HFF-Myc (cell line): ENCODE data around the gene HOXB9.

Source experiments
- DNase-seq: peaks from one replicate; pipeline ENCODE4 v3.0.0-alpha.2; 2011; ENCODE audit warnings: low read depth; ENCODE audit errors: extremely low read depth
- H3K4me3 ChIP-seq: replicated peaks from 2 replicates; pipeline ENCODE4 v1.5.1; 2011; ENCODE audit warnings: low read depth, mild to moderate bottlenecking, control low read depth, low read length
- TF ChIP-seq, protein P1 (sequence below): IDR thresholded peaks from 2 replicates; pipeline ENCODE4 v1.5.1; 2012; ENCODE audit warnings: mild to moderate bottlenecking, low read depth, low read length, control low read depth; ENCODE audit errors: missing control alignments

The HOXB9 gene

DNA sequence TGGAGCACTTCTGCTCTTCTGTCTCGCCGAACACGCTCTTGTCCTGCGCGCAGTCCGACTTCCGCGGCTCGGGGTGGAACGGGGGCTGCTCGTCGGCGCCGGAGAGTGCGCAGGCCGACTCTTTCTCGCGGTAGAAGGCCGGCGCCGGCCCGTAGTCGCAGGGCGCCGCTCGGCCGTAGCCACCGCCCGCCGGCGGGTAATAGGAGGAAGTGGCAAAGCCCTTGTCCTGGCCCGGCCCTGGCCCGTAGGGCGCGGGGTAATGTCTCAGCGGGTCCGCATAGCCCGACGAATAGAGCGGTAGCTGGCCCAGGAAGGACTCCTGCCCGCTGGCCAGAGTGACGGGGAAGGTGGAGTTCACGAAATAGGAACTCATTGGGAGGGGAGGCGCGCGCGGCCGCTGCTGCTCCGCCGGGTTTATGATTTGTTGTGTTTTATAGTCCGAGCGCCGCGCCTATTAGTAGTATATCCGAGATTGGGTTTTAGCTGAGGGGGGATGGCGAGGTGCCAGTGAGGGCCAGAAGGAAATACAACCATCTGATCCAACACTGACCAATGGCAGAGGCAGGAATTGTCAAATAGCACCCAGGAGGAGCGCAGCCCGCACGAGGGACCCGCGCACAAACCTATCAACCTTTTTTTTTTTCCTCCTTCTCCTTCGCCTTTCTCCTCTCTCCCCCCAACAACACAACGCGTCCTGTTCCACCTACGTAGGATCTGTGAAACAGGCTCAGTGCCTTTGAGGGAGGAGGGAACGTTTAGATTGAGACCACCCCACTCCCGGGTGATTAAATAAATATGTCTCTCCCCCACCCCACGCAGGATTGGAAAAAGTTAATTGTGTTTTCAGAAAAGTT is 28.2 kb downstream of the HOXB9 start:
- TF ChIP-seq, protein P1, sequence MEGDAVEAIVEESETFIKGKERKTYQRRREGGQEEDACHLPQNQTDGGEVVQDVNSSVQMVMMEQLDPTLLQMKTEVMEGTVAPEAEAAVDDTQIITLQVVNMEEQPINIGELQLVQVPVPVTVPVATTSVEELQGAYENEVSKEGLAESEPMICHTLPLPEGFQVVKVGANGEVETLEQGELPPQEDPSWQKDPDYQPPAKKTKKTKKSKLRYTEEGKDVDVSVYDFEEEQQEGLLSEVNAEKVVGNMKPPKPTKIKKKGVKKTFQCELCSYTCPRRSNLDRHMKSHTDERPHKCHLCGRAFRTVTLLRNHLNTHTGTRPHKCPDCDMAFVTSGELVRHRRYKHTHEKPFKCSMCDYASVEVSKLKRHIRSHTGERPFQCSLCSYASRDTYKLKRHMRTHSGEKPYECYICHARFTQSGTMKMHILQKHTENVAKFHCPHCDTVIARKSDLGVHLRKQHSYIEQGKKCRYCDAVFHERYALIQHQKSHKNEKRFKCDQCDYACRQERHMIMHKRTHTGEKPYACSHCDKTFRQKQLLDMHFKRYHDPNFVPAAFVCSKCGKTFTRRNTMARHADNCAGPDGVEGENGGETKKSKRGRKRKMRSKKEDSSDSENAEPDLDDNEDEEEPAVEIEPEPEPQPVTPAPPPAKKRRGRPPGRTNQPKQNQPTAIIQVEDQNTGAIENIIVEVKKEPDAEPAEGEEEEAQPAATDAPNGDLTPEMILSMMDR, result no peak
- no peak for DNase-seq
- no peak overlapping the region; the same call in 1 of the 2 replicates for H3K4me3 ChIP-seq

DNA sequence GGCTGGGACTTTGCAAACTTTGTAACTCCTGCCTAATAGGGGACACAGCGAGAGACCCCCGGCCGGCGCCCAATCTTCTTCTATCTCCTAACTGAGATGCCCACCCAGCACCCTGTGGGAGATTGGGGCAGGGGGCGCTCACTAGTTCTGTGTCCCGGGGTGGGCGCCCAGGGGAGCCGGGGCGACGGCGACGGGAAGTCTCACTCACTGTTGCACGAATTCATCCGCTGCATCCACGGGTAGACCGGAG is 28.7 kb downstream of the HOXB9 start:
- TF ChIP-seq, protein P1, result no peak
- H3K4me3 ChIP-seq, result no peak overlapping the region; the same call in 1 of the 2 replicates
- DNase-seq, result no peak

DNA sequence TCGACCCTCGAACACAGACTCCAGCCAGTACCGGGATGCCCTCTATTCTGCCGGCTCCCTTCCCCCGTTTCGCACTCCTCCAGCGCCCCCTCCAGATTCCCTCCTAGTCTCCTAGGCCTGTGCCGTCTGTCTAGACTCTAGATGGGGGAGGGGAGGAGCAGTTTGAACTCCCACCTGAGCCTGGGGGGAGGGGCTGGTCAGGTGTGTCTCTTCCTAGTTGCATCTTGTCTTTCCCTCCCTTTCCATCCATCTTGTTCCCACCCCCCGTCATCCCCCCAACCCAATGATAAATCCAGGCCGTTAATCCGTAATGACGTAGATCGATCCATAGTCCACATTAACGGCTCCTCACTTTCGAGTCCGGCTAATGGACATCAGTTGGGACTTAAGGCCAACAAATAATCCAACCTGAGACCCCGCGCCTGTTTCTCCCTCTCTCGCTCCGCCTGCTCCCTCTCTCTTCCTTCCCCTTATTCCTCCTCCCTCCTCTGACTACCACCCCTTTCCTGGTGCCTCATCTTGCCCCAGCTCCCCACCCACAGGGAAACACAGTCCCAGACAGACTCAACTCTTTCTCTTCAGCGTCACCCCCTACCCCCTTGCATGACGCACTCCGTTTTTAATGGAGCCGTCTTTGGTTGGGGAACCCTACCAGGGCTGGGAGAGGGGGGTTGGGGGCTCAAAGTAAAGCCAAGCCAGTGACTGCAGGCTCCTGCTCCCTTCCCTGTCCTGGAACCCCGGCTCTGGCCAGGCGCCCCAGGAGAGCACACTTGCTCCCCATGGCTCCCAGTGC is 29.2 kb downstream of the HOXB9 start:
- TF ChIP-seq, protein P1, result no peak
- H3K4me3 ChIP-seq, result no peak overlapping the region
- no peak for DNase-seq

DNA sequence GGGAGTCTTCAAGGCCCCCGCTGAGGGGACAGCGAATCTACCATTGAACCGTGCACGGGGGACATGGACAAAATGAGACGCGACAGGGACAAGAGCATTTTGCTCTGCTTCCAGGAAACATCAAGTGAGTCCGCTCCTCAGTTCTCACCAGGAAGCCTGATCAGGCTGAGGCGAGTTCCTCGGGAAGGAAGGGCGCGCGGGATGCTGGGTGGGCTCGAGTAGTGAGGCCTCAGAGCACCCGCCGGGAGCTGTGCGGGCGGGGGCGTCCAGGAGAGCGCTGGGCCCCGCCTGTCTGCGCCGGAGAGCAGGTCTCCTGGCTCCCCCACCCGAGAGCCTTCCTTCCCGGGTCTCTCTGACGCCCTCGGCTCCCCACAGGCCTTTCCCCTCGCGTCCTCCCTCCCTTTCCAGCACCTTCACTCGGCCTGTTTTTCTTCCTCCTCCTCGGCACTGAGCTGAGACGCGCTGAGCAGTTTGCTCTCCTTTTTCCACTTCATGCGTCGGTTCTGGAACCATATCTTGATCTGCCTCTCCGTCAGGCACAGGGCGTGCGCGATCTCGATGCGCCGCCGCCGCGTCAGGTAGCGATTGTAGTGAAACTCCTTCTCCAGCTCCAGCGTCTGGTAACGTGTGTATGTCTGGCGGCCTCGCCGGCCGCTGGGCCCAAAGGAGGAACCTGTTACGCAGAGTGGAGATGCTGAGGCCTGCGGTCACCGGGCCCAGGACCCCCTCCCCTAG is 30.0 kb downstream of the HOXB9 start:
- no peak overlapping the region for H3K4me3 ChIP-seq

DNA sequence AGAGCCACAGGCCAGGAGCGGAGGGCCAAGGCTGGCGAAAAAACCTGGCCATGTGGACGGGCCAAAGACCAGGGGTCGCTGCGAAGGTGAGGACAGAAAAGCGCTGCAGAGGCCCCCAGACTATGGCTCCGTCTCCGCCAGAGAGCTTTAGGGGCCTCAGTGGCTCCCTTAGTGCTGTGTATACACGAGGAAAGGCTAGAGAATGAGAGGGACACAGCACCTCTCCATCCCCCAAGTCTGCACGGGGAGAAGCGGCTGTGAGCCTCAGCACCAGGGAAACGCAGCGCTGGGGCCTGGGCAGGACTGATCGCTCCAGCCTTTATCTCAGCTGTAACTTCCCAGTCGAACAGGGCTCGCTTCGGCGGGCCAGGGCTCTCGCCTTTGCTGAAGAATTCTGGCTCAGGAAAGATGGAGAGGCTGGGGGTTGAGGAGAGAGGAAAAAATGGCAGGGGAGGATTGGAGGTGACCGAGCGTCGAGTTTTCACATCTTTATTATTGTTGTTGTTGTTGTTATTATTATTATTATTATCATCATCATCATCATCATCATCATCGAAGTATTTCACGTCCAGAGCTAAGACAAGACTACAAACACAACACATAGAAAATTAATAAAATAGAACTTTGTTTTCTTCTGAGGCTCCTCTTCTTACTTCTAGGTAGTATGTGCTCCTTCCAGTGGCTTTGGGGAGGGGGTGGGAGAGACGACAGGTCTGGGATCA is 30.7 kb downstream of the HOXB9 start:
- H3K4me3 ChIP-seq, result no peak overlapping the region
- no peak for DNase-seq
- TF ChIP-seq, protein P1, result no peak

More for the DNA sequence above, 30.0 kb downstream of the HOXB9 start:
- no peak for DNase-seq
- TF ChIP-seq, protein P1, result no peak
